SK-N-SH (cell line): ENCODE data around the gene SNX5.

Experiments
- FOXM1 ChIP-seq: IDR thresholded peaks from 2 replicates; pipeline ENCODE4 v1.4.0; 2012; ENCODE audit warnings: low read depth, mild to moderate bottlenecking
- GATA2 ChIP-seq: sonication (generic); formaldehyde crosslinking; IDR thresholded peaks from 2 replicates; pipeline ENCODE4 v1.5.0; 2020; ENCODE audit warnings: mild to moderate bottlenecking, missing genetic modification reagents
- IRF3 ChIP-seq: fragments of 150-350 bp; IDR thresholded peaks from 2 replicates; pipeline ENCODE4 v1.6.1; 2016; ENCODE audit warnings: mild to moderate bottlenecking, low read depth, low read length
- POLR2AphosphoS5 ChIP-seq: IDR thresholded peaks from 2 replicates; pipeline ENCODE4 v1.6.1; 2012; ENCODE audit warnings: low read depth, low read length
- TAF1 ChIP-seq: IDR thresholded peaks from 2 replicates; pipeline ENCODE4 v1.6.1; 2012; ENCODE audit warnings: low read depth, mild to moderate bottlenecking, low read length, moderate library complexity, borderline replicate concordance
- YY1 ChIP-seq: IDR thresholded peaks from 2 replicates; pipeline ENCODE4 v1.4.0; 2012; ENCODE audit warnings: low read depth, mild to moderate bottlenecking
- ZBTB33 ChIP-seq: IDR thresholded peaks from 2 replicates; pipeline ENCODE4 v1.4.0; 2012; ENCODE audit warnings: low read depth, borderline replicate concordance
- TF ChIP-seq, protein P1 (sequence below): fragments of 200-600 bp; sonication (generic); IDR thresholded peaks from 2 replicates; pipeline ENCODE4 v1.6.1; 2017; ENCODE audit warnings: antibody characterized with exemption, mild to moderate bottlenecking, moderate library complexity
- TF ChIP-seq, protein P2 (sequence below): fragments of 150-350 bp; IDR thresholded peaks from 2 replicates; pipeline ENCODE4 v1.6.1; 2017; ENCODE audit warnings: antibody characterized with exemption, low read length, low read depth, borderline replicate concordance
- TF ChIP-seq, protein P3 (sequence below): IDR thresholded peaks from 2 replicates; pipeline ENCODE4 v1.6.1; 2012; ENCODE audit warnings: mild to moderate bottlenecking, low read depth, low read length, moderate library complexity
- TF ChIP-seq, protein P4 (sequence below): IDR thresholded peaks from 2 replicates; pipeline ENCODE4 v1.4.0; 2012; ENCODE audit warnings: low read depth, borderline replicate concordance

GRCh38 chr20:17960927-17961586 is 7.5 kb downstream of the SNX5 start:
- TF ChIP-seq, protein P1, sequence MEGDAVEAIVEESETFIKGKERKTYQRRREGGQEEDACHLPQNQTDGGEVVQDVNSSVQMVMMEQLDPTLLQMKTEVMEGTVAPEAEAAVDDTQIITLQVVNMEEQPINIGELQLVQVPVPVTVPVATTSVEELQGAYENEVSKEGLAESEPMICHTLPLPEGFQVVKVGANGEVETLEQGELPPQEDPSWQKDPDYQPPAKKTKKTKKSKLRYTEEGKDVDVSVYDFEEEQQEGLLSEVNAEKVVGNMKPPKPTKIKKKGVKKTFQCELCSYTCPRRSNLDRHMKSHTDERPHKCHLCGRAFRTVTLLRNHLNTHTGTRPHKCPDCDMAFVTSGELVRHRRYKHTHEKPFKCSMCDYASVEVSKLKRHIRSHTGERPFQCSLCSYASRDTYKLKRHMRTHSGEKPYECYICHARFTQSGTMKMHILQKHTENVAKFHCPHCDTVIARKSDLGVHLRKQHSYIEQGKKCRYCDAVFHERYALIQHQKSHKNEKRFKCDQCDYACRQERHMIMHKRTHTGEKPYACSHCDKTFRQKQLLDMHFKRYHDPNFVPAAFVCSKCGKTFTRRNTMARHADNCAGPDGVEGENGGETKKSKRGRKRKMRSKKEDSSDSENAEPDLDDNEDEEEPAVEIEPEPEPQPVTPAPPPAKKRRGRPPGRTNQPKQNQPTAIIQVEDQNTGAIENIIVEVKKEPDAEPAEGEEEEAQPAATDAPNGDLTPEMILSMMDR: no peak
- TF ChIP-seq POLR2AphosphoS5 (no peak), IRF3 (no peak), ZBTB33 (no peak), YY1 (no peak), FOXM1 (no peak), GATA2 (CRISPR knock-in tag) (no peak), TAF1 (no peak)
- TF ChIP-seq, protein P2, sequence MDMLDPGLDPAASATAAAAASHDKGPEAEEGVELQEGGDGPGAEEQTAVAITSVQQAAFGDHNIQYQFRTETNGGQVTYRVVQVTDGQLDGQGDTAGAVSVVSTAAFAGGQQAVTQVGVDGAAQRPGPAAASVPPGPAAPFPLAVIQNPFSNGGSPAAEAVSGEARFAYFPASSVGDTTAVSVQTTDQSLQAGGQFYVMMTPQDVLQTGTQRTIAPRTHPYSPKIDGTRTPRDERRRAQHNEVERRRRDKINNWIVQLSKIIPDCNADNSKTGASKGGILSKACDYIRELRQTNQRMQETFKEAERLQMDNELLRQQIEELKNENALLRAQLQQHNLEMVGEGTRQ: no peak
- TF ChIP-seq, protein P3, sequence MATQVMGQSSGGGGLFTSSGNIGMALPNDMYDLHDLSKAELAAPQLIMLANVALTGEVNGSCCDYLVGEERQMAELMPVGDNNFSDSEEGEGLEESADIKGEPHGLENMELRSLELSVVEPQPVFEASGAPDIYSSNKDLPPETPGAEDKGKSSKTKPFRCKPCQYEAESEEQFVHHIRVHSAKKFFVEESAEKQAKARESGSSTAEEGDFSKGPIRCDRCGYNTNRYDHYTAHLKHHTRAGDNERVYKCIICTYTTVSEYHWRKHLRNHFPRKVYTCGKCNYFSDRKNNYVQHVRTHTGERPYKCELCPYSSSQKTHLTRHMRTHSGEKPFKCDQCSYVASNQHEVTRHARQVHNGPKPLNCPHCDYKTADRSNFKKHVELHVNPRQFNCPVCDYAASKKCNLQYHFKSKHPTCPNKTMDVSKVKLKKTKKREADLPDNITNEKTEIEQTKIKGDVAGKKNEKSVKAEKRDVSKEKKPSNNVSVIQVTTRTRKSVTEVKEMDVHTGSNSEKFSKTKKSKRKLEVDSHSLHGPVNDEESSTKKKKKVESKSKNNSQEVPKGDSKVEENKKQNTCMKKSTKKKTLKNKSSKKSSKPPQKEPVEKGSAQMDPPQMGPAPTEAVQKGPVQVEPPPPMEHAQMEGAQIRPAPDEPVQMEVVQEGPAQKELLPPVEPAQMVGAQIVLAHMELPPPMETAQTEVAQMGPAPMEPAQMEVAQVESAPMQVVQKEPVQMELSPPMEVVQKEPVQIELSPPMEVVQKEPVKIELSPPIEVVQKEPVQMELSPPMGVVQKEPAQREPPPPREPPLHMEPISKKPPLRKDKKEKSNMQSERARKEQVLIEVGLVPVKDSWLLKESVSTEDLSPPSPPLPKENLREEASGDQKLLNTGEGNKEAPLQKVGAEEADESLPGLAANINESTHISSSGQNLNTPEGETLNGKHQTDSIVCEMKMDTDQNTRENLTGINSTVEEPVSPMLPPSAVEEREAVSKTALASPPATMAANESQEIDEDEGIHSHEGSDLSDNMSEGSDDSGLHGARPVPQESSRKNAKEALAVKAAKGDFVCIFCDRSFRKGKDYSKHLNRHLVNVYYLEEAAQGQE: no peak
- TF ChIP-seq, protein P4, sequence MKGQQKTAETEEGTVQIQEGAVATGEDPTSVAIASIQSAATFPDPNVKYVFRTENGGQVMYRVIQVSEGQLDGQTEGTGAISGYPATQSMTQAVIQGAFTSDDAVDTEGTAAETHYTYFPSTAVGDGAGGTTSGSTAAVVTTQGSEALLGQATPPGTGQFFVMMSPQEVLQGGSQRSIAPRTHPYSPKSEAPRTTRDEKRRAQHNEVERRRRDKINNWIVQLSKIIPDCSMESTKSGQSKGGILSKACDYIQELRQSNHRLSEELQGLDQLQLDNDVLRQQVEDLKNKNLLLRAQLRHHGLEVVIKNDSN: no peak
